HG03571 (cell line): ENCODE measurements around the gene HBE1.

ENCODE experiments used
- ATAC-seq: cut with Tn5 transposase; IDR thresholded peaks from one replicate; pipeline ENCODE4 v1.9.1; 2021; ENCODE audit not compliant: unreplicated experiment

HBE1 gene

GRCh38 chr11:5235364-5236095, 34.2 kb downstream of the HBE1 start:
- no peak for ATAC-seq

- ATAC-seq, result peak; percentile 88
These were observed 35.3 kb downstream of the HBE1 start, which contains the start of gene HBD for GRCh38 chr11:5234381-5234834. Gene HBD (minus strand): TSS chr11:5234483. CDS start chr11:5234433, 50 bp downstream.

- no peak for ATAC-seq
These were observed 36.4 kb downstream of the HBE1 start for GRCh38 chr11:5233307-5233706.

- ATAC-seq, result no peak
These were observed 36.9 kb downstream of the HBE1 start for GRCh38 chr11:5232821-5233220.

GRCh38 chr11:5232176-5232575, 37.6 kb downstream of the HBE1 start:
- ATAC-seq, result no peak

DNA sequence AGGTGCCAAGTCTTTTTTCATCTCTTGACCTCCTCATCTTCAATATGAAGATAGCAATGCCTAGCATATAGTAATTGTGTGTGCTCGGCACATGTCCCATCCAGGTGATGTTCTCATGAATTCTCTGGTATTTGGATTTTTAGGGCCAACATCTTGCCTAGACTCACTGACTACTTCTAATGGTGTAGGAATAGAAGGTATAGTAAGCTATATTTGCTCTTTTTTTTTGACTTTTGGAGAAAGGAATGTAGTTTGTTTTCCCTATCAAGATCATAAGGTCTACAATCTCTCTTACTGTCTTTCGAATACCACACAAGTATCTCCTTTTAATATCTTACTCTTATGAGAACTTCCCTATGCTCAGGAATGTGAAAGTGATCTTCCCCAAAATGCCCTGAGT, 38.6 kb downstream of the HBE1 start:
- ATAC-seq, result no peak

- no peak for ATAC-seq
These were observed 39.5 kb downstream of the HBE1 start for GRCh38 chr11:5230266-5230665.

DNA sequence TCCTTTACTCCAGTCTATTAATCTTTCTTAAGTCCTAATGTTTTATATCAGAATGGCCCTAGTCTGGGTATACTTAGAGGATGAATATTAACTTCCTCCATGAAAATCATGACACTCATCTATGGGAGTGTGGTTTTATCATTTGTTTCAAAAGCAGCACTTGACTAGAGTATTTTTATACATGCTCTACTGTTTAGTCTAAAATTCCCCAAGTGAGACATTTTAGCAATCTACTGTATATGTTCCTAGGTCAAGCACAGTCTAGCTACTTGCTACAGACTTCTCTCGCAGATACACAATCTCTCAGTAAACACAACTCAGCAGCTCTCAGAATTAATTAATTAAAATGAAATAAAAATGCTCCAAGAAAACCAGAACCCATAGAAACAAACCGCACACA, 39.9 kb downstream of the HBE1 start:
- no peak for ATAC-seq

- no peak for ATAC-seq
These were observed 40.4 kb downstream of the HBE1 start for GRCh38 chr11:5229356-5229755.

DNA sequence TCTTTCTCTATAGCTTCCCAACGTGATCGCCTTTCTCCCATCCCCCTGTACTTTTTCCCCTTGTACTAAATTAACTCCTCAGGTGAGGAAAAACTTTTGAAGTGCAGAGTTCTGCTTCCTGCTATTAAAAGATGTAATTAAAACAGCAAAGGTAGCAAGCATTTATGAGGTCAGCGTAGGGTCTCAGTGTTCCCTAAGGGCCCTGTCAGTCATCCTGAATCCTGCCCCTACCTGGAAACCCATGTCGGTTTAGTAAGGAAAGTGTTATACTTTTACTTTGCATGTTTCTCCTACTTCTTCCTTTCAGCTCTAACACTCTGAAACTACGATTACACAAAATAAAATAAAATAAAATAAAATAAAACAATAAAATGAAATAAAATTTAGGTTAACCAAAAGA, 41.6 kb downstream of the HBE1 start:
- ATAC-seq, result no peak

DNA sequence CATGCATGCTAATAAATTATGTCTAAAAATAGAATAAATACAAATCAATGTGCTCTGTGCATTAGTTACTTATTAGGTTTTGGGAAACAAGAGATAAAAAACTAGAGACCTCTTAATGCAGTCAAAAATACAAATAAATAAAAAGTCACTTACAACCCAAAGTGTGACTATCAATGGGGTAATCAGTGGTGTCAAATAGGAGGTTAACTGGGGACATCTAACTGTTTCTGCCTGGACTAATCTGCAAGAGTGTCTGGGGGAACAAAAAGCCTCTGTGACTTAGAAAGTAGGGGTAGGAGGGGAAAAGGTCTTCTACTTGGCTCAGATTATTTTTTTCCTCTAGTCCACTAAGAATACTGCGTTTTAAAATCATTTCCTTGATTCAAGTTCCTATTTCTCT, 42.1 kb downstream of the HBE1 start:
- ATAC-seq, result no peak

DNA sequence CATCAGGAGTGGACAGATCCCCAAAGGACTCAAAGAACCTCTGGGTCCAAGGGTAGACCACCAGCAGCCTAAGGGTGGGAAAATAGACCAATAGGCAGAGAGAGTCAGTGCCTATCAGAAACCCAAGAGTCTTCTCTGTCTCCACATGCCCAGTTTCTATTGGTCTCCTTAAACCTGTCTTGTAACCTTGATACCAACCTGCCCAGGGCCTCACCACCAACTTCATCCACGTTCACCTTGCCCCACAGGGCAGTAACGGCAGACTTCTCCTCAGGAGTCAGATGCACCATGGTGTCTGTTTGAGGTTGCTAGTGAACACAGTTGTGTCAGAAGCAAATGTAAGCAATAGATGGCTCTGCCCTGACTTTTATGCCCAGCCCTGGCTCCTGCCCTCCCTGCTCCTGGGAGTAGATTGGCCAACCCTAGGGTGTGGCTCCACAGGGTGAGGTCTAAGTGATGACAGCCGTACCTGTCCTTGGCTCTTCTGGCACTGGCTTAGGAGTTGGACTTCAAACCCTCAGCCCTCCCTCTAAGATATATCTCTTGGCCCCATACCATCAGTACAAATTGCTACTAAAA, 42.9 kb downstream of the HBE1 start, which contains the start of gene HBB:
Gene HBB, minus strand, starts transcription at position 340 of the 579 bp plus-strand sequence. Its CDS starts 50 bp downstream, at position 290.
- no peak for ATAC-seq

DNA sequence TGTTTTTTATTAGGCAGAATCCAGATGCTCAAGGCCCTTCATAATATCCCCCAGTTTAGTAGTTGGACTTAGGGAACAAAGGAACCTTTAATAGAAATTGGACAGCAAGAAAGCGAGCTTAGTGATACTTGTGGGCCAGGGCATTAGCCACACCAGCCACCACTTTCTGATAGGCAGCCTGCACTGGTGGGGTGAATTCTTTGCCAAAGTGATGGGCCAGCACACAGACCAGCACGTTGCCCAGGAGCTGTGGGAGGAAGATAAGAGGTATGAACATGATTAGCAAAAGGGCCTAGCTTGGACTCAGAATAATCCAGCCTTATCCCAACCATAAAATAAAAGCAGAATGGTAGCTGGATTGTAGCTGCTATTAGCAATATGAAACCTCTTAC, 44.3 kb downstream of the HBE1 start:
- ATAC-seq, result no peak

- ATAC-seq, result no peak
These were observed 44.9 kb downstream of the HBE1 start for GRCh38 chr11:5224538-5225479.

GRCh38 chr11:5223686-5224085, 46.1 kb downstream of the HBE1 start:
- no peak for ATAC-seq

GRCh38 chr11:5223146-5223545, 46.6 kb downstream of the HBE1 start:
- ATAC-seq, result no peak
